Lower leg skin (tissue), 3 donors: ENCODE results near the gene FOXE1.

Source experiments
- POLR2A ChIP-seq, 2 donors: fragments of 450-650 bp; IDR thresholded peaks; one replicate each; pipeline ENCODE4 v1.6.1; 2016 to 2017; ENCODE audit warnings: antibody characterized with exemption in 2 of 2, mild to moderate bottlenecking in 1 of 2, moderate library complexity in 1 of 2
- TF ChIP-seq, protein P1 (sequence below), 3 donors: fragments of 450-650 bp; IDR thresholded peaks; one replicate each; pipeline ENCODE4 v1.5.1; 2016; ENCODE audit warnings: antibody characterized with exemption in 3 of 3, mild to moderate bottlenecking in 3 of 3, moderate library complexity in 2 of 3

DNA sequence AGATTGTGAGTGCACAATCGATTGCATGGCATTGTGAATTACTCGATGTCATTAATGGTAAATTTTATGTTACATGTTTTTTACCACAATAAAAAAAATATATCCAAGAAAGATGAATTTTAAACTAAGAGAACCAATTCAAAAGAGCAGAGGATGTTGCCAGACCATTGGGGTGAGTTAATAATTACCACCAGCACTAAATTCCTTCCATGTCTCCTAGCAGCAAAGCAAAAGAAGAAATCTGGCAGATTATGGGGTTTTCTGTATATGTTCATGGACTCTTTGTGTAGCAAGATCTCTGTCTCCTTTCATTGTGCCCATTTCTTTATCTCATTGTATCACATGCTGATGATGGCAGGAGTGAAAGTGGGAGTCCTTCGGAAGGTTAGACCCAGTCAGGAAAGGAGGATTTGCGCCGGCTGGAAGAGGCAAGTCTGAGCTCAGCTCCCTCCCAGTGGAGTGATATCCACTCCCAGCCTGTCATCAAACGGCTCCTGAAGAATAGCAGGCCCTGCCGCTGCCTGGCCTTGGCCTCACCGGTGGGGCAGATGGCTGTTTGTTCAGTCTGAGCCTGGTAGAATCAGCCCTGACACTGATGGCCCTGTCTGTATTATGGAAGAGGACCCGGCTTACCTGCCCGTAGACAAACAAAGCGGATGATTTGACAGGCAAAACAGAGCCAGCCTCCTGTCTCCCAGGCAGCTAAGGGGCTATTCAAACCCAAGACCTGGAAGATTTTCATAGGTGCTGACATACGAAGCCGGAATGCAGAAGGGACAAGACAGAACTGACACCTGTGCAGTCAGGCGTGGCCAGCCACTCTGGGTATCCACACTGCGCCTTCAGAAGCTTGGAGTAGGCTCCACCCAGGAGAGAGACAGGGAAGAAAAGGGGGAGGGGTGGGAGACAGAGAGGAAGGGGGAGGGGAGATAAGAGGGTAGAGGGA, 21.9 kb upstream of the FOXE1 start:
- TF ChIP-seq, protein P1, sequence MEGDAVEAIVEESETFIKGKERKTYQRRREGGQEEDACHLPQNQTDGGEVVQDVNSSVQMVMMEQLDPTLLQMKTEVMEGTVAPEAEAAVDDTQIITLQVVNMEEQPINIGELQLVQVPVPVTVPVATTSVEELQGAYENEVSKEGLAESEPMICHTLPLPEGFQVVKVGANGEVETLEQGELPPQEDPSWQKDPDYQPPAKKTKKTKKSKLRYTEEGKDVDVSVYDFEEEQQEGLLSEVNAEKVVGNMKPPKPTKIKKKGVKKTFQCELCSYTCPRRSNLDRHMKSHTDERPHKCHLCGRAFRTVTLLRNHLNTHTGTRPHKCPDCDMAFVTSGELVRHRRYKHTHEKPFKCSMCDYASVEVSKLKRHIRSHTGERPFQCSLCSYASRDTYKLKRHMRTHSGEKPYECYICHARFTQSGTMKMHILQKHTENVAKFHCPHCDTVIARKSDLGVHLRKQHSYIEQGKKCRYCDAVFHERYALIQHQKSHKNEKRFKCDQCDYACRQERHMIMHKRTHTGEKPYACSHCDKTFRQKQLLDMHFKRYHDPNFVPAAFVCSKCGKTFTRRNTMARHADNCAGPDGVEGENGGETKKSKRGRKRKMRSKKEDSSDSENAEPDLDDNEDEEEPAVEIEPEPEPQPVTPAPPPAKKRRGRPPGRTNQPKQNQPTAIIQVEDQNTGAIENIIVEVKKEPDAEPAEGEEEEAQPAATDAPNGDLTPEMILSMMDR (IDR thresholded peaks at IDR 0.05): no peak
- TF ChIP-seq POLR2A (IDR thresholded peaks at IDR 0.05): no peak
